PC-9 (cell line): Measurements from ENCODE around the gene RAB1B.

Experiments used
- CTCF ChIP-seq: fragments of 200-600 bp; sonication (generic); conservative IDR thresholded peaks from 2 replicates; pipeline ENCODE4 v1.6.1; 2017; ENCODE audit warnings: mixed run types, antibody characterized with exemption, mild to moderate bottlenecking, moderate library complexity
- EZH2 ChIP-seq: fragments of 200-600 bp; sonication (generic); IDR thresholded peaks from 2 replicates; pipeline ENCODE4 v1.8.0; 2017; ENCODE audit warnings: antibody characterized with exemption, low read depth

GRCh38 chr11:66242095-66242765 lies 26.2 kb upstream of the RAB1B start:
- TF ChIP-seq CTCF, result no peak
- TF ChIP-seq EZH2, result no peak
